Thoracic aorta (tissue), 2 donors: ENCODE measurements around the gene LRRC49. TPM values are rescaled to one million over a fixed set of nuclear protein-coding genes. Genes with fewer than 3 reads are reported as not detected.

ENCODE experiments used
- ATAC-seq: fragments of 150-250 bp; one replicate; pipeline ENCODE4 v1.8.0; 2017; ENCODE audit warnings: low read depth; ENCODE audit not compliant: insufficient number of reproducible peaks, low FRiP score
- DNase-seq: peaks from one replicate; pipeline ENCODE4 v3.0.0-alpha.2; 2020; ENCODE audit warnings: low spot score
- H3K27ac ChIP-seq, 2 donors: fragments of 200-600 bp; sonication (generic); 1 replicate in 1 of 2; 2 replicates in 1 of 2; pipeline ENCODE4 v1.5.1; 2016; ENCODE audit warnings: mild to moderate bottlenecking in 2 of 2, moderate library complexity in 2 of 2
- H3K27me3 ChIP-seq: fragments of 200-600 bp; sonication (generic); replicated peaks from 2 replicates; pipeline ENCODE4 v1.6.0; 2016; ENCODE audit warnings: mild to moderate bottlenecking; ENCODE audit not compliant: insufficient read depth
- H3K36me3 ChIP-seq: fragments of 200-600 bp; sonication (generic); one replicate; pipeline ENCODE4 v1.5.1; 2016
- H3K4me1 ChIP-seq, 2 donors: fragments of 200-600 bp; sonication (generic); 1 replicate in 1 of 2; 2 replicates in 1 of 2; pipeline versions ENCODE4 v1.5.1 to v1.6.0; 2016; ENCODE audit warnings: low read depth in 2 of 2, mild to moderate bottlenecking in 1 of 2; ENCODE audit not compliant: control insufficient read depth in 1 of 2
- H3K4me3 ChIP-seq: fragments of 200-600 bp; sonication (generic); 2 replicates; pipeline ENCODE4 v1.5.1; 2016; ENCODE audit warnings: mild to moderate bottlenecking
- H3K9me3 ChIP-seq: fragments of 200-600 bp; sonication (generic); 2 replicates; pipeline ENCODE4 v1.5.1; 2016
- total RNA-seq, 2 donors: library from RNA; depleted of rRNA; stranded (reverse); fragments of >200 nt; gene quantifications; one replicate each; pipeline versions ENCODE4 v1.1.0 to v1.2.3, GENCODE V29; 2016
- TF ChIP-seq, protein P1 (sequence below): fragments of 200-600 bp; sonication (generic); IDR thresholded peaks from one replicate; pipeline ENCODE4 v1.5.1; 2019; ENCODE audit warnings: antibody characterized with exemption

LRRC49 gene
- total RNA-seq, 2 donors from 2014 or later = 8.9 to 9.4 TPM

DNA sequence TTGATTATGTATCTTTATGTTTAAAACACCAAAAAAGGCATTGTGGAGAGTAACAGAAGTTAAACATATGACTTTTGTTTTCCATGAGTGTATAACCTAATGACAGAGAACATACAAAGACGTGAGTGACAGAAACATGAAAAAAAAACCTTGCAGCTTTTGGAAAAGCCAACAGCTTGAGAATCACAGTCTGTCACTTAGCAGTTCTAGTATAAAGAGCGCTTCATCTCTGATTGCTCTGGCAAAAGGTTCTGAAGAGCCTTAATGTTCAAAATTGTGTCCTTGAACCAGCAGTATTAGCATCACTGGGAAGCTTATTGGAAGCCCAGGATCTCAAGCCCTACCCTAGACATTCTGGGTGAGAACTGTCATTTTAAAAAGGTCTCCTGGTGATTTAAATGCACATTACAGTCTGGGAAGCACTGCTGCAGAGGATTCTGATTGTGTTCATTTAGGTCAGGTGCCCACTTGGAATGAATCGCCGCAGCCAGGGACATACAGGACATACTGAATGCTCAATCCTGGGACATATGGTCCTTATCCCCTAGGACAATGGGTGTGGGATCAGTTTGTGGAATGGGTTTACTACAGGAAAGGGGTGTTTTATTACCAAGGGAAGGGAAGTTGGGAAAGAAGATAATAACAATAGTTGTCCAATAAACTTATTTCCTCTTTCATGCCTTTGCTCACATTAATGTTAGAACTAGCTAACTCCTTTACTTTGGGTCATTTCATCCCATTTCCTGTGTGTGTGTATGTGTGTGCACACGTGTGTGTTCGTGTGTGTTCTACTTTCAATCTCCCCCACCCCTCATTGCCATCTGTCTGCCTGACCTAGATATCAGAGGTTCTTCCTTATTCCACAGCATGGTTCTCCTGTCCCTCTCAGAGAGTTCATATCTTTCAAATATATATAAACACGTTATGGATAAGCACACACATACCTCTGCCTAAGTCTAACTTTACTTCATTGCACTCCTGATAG is 55.0 kb downstream of the LRRC49 start:
- Histone ChIP-seq H3K4me1 (no peaks in the 10 kb centered on the region), H3K9me3 (peaks cover 6% of the 10 kb centered on the region), H3K36me3 (no peaks in the 10 kb centered on the region), H3K27me3 (no peaks in the 10 kb centered on the region), H3K4me3 (no peak overlapping the region), H3K27ac (no peak overlapping the region)
- no peak for DNase-seq
- TF ChIP-seq, protein P1, sequence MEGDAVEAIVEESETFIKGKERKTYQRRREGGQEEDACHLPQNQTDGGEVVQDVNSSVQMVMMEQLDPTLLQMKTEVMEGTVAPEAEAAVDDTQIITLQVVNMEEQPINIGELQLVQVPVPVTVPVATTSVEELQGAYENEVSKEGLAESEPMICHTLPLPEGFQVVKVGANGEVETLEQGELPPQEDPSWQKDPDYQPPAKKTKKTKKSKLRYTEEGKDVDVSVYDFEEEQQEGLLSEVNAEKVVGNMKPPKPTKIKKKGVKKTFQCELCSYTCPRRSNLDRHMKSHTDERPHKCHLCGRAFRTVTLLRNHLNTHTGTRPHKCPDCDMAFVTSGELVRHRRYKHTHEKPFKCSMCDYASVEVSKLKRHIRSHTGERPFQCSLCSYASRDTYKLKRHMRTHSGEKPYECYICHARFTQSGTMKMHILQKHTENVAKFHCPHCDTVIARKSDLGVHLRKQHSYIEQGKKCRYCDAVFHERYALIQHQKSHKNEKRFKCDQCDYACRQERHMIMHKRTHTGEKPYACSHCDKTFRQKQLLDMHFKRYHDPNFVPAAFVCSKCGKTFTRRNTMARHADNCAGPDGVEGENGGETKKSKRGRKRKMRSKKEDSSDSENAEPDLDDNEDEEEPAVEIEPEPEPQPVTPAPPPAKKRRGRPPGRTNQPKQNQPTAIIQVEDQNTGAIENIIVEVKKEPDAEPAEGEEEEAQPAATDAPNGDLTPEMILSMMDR = no peak
- ATAC-seq = no peak

DNA sequence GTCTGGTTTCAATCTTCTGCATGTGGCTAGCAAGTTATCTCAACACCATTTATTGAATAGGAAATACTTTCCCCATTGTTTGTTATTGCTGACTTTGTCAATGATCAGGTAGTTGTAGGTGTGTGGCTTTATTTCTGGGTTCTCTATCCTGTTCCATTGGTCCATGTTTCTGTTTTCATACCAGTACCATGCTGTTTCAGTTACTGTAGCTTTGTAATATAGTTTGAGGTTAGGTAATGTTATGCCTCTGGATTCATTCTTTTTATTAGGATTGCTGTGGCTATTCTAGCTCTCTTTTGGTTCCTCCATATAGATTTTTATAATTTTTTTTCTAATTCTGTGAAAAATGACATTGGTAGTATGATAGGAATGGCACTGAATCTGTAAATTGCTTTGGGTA is 58.3 kb downstream of the LRRC49 start:
- ATAC-seq = no peak
- H3K27ac ChIP-seq = no peak overlapping the region
- H3K27me3 ChIP-seq = no peaks in the 10 kb centered on the region
- no peak for DNase-seq
- no peaks in the 10 kb centered on the region for H3K36me3 ChIP-seq
- no peaks in the 10 kb centered on the region for H3K4me1 ChIP-seq
- peaks cover 6% of the 10 kb centered on the region for H3K9me3 ChIP-seq
- H3K4me3 ChIP-seq = no peak overlapping the region
- TF ChIP-seq, protein P1 = no peak

DNA sequence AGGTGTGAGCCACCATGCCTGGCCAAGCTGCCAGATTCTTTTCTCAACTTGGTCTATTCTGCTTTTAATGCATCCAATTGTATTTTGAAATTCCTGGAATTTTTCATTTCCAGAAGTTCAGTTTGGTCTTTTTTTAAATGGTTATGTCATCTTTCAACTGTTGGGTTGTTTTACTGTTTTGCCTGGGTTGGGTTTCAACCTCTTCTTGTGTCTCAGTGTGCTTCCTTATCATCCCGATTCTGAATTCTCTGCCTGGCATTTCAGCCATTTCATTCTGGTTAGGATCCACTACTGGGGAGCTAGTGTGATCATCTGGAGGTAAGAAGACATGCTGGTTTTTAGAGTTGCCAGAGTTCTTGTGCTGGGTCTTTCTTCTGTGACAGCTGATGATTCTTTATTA is 61.5 kb downstream of the LRRC49 start:
- no peak overlapping the region for H3K27ac ChIP-seq
- H3K4me1 ChIP-seq = no peaks in the 10 kb centered on the region
- no peaks in the 10 kb centered on the region for H3K27me3 ChIP-seq
- ATAC-seq = no peak
- H3K36me3 ChIP-seq = no peaks in the 10 kb centered on the region
- H3K9me3 ChIP-seq = peaks cover 6% of the 10 kb centered on the region
- TF ChIP-seq, protein P1 = no peak
- DNase-seq = no peak
- H3K4me3 ChIP-seq = no peak overlapping the region

DNA sequence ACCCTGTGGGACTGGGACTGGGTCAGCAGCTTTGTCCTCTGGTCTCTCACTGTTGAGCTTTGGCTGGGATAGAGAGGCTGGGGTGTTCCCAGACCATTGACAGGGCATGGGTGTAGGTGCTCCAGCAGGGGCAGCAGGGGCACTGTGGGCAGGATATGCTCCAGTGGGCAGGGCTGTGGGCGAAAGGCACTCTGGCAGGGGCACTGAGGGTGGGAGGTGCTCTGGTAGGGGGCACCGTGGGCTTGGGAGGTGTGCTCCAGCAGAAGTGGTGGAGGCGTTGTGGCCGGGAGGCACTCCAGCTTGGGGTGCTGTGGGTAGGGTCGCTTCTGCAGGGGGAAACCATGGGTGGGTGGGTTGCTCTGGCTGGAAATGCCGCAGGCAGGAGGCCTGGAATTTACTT is 62.1 kb downstream of the LRRC49 start:
- TF ChIP-seq, protein P1 = no peak
- H3K27me3 ChIP-seq = no peaks in the 10 kb centered on the region
- H3K27ac ChIP-seq = no peak overlapping the region
- H3K9me3 ChIP-seq = peaks cover 6% of the 10 kb centered on the region
- no peaks in the 10 kb centered on the region for H3K36me3 ChIP-seq
- H3K4me1 ChIP-seq = no peaks in the 10 kb centered on the region
- H3K4me3 ChIP-seq = no peak overlapping the region
- DNase-seq (no peak), ATAC-seq (no peak)

DNA sequence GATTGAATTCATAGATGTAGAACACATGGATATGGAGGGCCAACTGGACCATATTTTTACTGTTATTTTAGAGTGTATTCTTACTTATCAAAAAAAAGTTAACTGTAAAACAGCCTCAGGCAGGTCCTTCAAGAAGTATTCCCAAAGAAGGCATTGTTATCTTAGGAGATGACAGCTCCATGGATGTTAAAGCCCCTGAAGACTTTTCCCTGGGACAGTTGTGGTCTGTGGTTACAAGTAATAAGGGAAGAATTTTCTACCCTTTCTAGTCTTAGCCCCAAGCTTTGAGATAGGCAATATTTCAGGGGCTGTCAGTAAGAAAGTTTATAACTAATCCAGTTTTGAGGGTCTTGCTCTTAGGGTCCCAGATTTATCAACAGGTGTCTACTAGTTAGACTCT is 62.5 kb downstream of the LRRC49 start:
- H3K27ac ChIP-seq = no peak overlapping the region
- ATAC-seq = no peak
- H3K9me3 ChIP-seq = peaks cover 6% of the 10 kb centered on the region
- H3K4me3 ChIP-seq = no peak overlapping the region
- no peaks in the 10 kb centered on the region for H3K27me3 ChIP-seq
- TF ChIP-seq, protein P1 = no peak
- no peaks in the 10 kb centered on the region for H3K4me1 ChIP-seq
- no peaks in the 10 kb centered on the region for H3K36me3 ChIP-seq
- no peak for DNase-seq
